ENCODE measurements around the gene NBEA.

NBEA gene

GRCh38 chr13:35354285-35354684 is 412.2 kb downstream of the NBEA start:
- H3K4me3 ChIP-seq (ENCODE audit: low read depth, low read length), result no peak overlapping the region
- no peak for DNase-seq (ENCODE audit: low read depth, low spot score)
- TF ChIP-seq CTCF (IDR thresholded peaks at IDR 0.05; ENCODE audit: low read depth, low read length), result no peak
- in situ Hi-C loops (cut with HindIII; ENCODE audit: low sequenced_read_pairs), result no loop called here

- in situ Hi-C loops (cut with HindIII; ENCODE audit: low sequenced_read_pairs), result no loop called here
- no peak for TF ChIP-seq CTCF (IDR thresholded peaks at IDR 0.05; ENCODE audit: low read depth, low read length)
- no peak for DNase-seq (ENCODE audit: low read depth, low spot score)
- no peak overlapping the region for H3K4me3 ChIP-seq (ENCODE audit: low read depth, low read length)
Observed at GRCh38 chr13:35354882-35355281, 412.8 kb downstream of the NBEA start.

- no peak overlapping the region for H3K4me3 ChIP-seq (ENCODE audit: low read depth, low read length)
- DNase-seq (ENCODE audit: low read depth, low spot score), result no peak
- no peak for TF ChIP-seq CTCF (IDR thresholded peaks at IDR 0.05; ENCODE audit: low read depth, low read length)
- in situ Hi-C loops (cut with HindIII; ENCODE audit: low sequenced_read_pairs), result no loop called here
Observed at GRCh38 chr13:35356572-35356971, 414.5 kb downstream of the NBEA start.

- TF ChIP-seq CTCF (IDR thresholded peaks at IDR 0.05; ENCODE audit: low read depth, low read length), result no peak
- no peak overlapping the region for H3K4me3 ChIP-seq (ENCODE audit: low read depth, low read length)
- DNase-seq (ENCODE audit: low read depth, low spot score), result no peak
- in situ Hi-C loops (cut with HindIII; ENCODE audit: low sequenced_read_pairs), result no loop called here
Observed at GRCh38 chr13:35365883-35366282, 423.8 kb downstream of the NBEA start.

- in situ Hi-C loops (cut with HindIII; ENCODE audit: low sequenced_read_pairs), result no loop called here
- no peak for TF ChIP-seq CTCF (IDR thresholded peaks at IDR 0.05; ENCODE audit: low read depth, low read length)
- H3K4me3 ChIP-seq (ENCODE audit: low read depth, low read length), result no peak overlapping the region
- no peak for DNase-seq (ENCODE audit: low read depth, low spot score)
Observed at GRCh38 chr13:35367586-35367985, 425.5 kb downstream of the NBEA start.

GRCh38 chr13:35378939-35379338 is 436.9 kb downstream of the NBEA start:
- no peak overlapping the region for H3K4me3 ChIP-seq (ENCODE audit: low read depth, low read length)
- in situ Hi-C loops (cut with HindIII; ENCODE audit: low sequenced_read_pairs), result no loop called here
- peak; percentile 16 for DNase-seq (ENCODE audit: low read depth, low spot score)
- TF ChIP-seq CTCF (IDR thresholded peaks at IDR 0.05; ENCODE audit: low read depth, low read length), result no peak

- no peak for TF ChIP-seq CTCF (IDR thresholded peaks at IDR 0.05; ENCODE audit: low read depth, low read length)
- no peak overlapping the region for H3K4me3 ChIP-seq (ENCODE audit: low read depth, low read length)
- DNase-seq (ENCODE audit: low read depth, low spot score), result no peak
- in situ Hi-C loops (cut with HindIII; ENCODE audit: low sequenced_read_pairs), result no loop called here
Observed at GRCh38 chr13:35379663-35380062, 437.6 kb downstream of the NBEA start.
